ENCODE data around the gene PIBF1. TPM values are rescaled to one million over a fixed set of nuclear protein-coding genes. Genes with fewer than 3 reads are reported as not detected.

PIBF1 gene
- total RNA-seq, 4 donors from 2014 or later = 7.9 to 54.6 (median 29.1) TPM

DNA sequence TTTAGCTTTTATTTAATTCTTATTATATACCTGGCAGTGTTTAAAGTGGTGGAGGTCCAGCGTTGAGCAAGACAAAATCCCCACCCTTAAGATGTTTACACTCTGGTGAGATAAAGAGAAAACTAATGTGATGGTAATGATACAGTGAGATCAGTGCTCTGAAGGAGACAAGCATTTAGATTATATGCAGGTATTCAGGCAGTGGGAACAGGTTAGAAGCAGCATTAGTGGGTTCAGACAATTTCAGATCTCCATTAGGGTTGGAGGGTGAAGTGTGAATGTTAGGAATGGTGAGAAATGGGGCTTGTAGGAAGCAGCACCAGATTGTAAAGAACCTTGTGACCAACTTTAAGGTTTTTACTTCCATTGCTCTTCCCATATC is 39.0 kb downstream of the PIBF1 start:
- Histone ChIP-seq H3K36me3 (no peaks in the 10 kb centered on the region), H3K4me3 (no peak overlapping the region), H3K9me3 (no peaks in the 10 kb centered on the region), H3K27ac (no peak overlapping the region), H3K27me3 (no peaks in the 10 kb centered on the region), H3K4me1 (no peaks in the 10 kb centered on the region)
- intact Hi-C loops (cut with DNase I; ENCODE audit: low total_unique reads) = no loop called here
- no peak for DNase-seq
- TF ChIP-seq POLR2A (IDR thresholded peaks at IDR 0.05) = no peak
- TF ChIP-seq CTCF (IDR thresholded peaks at IDR 0.05) = no peak

DNA sequence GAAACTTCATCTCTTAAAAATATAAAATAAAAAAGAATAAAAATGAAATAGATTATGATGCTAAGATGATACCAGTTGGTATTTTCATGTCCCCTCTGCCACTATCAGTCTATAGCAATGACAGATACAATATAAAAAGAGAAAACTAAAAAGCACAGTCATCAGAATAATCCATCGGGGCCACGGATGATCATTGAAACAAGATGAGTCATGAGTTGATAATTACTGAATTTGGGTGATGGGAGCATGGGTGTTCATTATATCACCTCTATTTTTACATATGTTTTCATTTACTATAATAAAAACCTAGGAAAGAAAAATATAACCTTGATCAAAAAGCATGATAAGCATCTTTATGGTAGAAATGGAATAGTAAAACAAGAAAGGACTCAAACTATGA is 41.1 kb downstream of the PIBF1 start:
- intact Hi-C loops (cut with DNase I; ENCODE audit: low total_unique reads) = no loop called here
- TF ChIP-seq POLR2A (IDR thresholded peaks at IDR 0.05) (no peak), CTCF (IDR thresholded peaks at IDR 0.05) (no peak)
- no peak for DNase-seq

DNA sequence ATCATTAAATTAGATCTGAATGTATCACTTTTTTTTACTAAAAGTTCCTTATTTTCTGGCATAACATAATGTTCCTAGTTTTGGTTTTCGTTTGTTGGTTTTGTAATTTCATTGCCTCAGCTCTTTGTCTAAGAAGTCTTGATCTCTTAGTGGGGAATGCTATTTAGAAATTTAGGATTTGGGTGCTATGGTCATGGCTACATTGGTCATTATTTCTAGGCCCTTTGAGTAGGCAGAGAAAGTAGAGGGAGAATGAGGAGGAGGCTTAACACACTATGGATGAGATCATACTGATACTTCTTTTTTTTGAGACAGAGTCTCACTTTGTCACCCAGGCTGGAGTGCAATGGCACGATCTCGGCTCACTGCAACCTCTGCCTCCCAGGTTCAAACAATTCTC is 41.8 kb downstream of the PIBF1 start:
- intact Hi-C loops (cut with DNase I; ENCODE audit: low total_unique reads) = no loop called here
- no peak for DNase-seq
- Histone ChIP-seq H3K9me3 (no peaks in the 10 kb centered on the region), H3K4me1 (no peaks in the 10 kb centered on the region), H3K36me3 (no peaks in the 10 kb centered on the region), H3K27ac (no peak overlapping the region), H3K27me3 (no peaks in the 10 kb centered on the region), H3K4me3 (no peak overlapping the region)
- TF ChIP-seq POLR2A (IDR thresholded peaks at IDR 0.05) (no peak), CTCF (IDR thresholded peaks at IDR 0.05) (no peak)

More for the DNA sequence above, 41.1 kb downstream of the PIBF1 start:
- H3K36me3 ChIP-seq = no peaks in the 10 kb centered on the region
- H3K4me1 ChIP-seq = no peaks in the 10 kb centered on the region
- H3K9me3 ChIP-seq = no peaks in the 10 kb centered on the region
- H3K27ac ChIP-seq = no peak overlapping the region
- H3K4me3 ChIP-seq = no peak overlapping the region
- no peaks in the 10 kb centered on the region for H3K27me3 ChIP-seq

DNA sequence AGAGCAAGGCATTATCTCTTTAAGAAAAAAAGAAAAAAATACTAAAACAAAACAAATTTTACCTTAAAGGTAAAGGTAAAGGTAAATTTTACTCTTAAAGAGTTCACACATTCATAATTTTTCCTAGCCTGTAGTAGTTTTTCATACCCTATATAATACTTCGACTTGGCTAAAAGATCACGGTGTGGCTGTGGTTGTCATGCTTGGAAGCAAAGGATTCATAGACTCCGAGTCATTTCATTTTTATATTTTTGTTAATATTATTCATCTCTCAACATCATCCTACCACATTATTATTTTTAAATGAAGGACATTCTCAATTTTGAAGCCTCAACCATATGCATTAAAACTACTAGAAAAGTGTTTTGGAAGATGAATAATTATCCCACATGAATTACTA is 52.7 kb downstream of the PIBF1 start:
- Histone ChIP-seq H3K27ac (no peak overlapping the region), H3K4me1 (no peaks in the 10 kb centered on the region), H3K9me3 (no peaks in the 10 kb centered on the region), H3K27me3 (no peaks in the 10 kb centered on the region), H3K36me3 (no peaks in the 10 kb centered on the region), H3K4me3 (no peak overlapping the region)
- TF ChIP-seq POLR2A (IDR thresholded peaks at IDR 0.05) = no peak
- no peak for TF ChIP-seq CTCF (IDR thresholded peaks at IDR 0.05)
- intact Hi-C loops (cut with DNase I; ENCODE audit: low total_unique reads) = no loop called here
- DNase-seq = no peak

DNA sequence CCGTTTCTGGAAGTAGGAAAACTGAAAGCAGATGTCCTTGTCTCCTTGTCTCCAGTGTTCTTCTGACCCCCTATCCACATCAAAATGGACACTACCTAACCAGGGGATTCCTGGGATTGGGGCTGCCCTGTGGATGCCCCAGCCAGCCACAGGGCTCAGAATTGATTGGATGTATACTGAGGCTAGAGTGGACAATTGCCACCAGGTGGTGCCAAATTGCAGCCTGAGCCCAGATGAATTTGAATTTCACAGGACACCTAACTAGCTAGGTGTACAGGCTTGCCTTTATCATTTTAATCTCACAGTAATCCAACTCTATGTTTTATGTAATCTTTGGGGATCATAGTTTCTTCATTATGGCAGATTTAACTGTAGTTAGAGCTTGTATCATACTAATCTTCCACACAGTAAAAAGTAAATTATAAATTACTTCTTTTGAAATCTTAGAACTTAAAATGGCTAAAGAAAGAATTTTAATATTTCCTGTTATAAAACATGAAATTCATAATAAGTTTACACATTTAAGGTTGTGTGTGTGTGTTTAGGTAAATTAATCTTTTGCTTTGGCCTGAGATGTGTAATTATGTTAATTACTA is 58.0 kb downstream of the PIBF1 start:
- H3K9me3 ChIP-seq = no peaks in the 10 kb centered on the region
- TF ChIP-seq CTCF (IDR thresholded peaks at IDR 0.05) = peak in 1 of 4 experiments; percentile 23
- TF ChIP-seq POLR2A (IDR thresholded peaks at IDR 0.05) = no peak
- no peaks in the 10 kb centered on the region for H3K36me3 ChIP-seq
- no peak overlapping the region for H3K4me3 ChIP-seq
- no peak for DNase-seq
- H3K27ac ChIP-seq = no peak overlapping the region
- H3K4me1 ChIP-seq = no peaks in the 10 kb centered on the region
- H3K27me3 ChIP-seq = no peaks in the 10 kb centered on the region
- intact Hi-C loops (cut with DNase I; ENCODE audit: low total_unique reads) = no loop called here
